Stimulated activated CD8-positive, alpha-beta memory T cell treated with anti-CD3 and anti-CD28 coated beads, Interleukin-7, amount 100 ng/mL, for 48 hours (primary cell): Measurements from ENCODE around the gene SLC28A1.

ENCODE experiments used
- DNase-seq, 2 donors: peaks; one replicate each; pipeline ENCODE4 v3.0.0-alpha.2; 2020; ENCODE audit warnings: low read depth in 1 of 2; ENCODE audit errors: extremely low read depth in 1 of 2

The SLC28A1 gene

DNA sequence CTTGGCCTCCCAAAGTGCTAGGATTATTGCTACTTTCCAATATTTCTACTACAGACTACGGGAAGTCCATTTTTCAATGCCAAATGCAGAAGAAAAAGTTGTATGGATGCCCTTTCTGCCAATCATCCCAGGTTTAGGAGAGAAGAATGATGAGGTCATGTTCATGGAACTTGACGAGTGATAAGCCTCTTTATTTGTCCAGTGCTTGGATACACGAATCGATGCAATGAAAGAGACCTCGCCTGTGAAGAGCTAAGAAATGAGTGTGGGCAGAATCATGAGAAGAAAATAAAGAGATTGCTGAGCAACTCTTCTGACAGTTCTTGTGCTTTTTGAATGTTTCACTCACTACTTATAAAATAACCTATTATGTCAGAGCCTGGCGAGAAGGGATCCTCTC, 996 bp upstream of the SLC28A1 start:
- DNase-seq = no peak

DNA sequence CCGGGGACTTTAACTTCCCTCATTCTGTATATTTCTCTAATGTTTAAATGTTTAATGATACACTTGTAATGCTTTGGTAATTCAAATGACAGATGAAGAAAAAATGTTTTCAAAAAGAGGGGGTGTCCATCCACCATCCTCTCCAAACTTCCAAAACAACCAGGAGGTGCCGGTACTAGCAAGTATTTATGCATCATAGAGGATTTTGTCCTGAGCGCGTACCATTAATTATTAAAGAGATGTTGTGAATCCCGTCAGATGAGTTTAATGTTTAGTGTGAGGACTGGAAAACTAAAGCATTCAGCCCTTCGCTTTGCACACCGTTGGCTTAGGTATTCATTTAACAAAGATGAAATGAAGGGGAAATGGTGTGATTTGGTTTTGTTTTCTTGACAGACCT, 1.3 kb downstream of the SLC28A1 start:
- DNase-seq = no peak

DNA sequence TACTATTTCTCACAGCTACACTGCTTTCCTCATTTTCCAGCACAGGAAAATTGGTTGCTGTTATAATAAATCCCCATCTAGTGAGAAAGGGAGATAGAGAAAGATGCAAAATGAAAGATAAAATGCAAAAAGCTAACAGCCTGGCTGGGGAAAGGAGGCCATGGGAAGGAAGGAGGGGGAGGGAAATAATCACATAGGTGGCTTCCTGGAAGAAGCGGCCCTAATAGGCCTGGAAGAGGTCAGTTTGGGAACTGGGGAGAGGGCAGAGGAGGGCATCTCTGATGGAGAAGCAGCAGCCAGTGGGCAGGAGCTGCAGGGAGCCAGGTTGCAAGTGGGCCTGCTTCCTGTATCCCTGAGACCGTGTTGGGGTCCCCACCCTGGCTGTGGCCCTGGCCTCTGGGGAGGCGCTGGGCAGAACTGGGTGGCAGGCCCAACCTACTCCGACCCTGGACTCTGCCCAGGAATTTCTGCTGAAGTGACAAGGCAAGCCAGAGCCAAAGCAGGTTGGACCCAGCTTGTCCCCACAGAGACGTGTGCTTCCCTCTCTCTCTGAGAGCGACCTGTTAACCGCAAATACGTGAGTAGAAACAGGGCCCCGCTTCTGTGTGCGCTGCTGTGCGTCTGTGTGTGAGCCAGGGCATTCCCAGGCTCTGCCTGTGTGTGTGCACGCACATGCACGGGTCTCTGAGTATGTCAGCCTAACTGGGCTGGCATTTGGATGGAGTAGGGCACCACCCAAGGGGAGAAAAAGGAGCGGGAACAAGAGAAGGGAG, 1.9 kb downstream of the SLC28A1 start:
- DNase-seq = no peak

DNA sequence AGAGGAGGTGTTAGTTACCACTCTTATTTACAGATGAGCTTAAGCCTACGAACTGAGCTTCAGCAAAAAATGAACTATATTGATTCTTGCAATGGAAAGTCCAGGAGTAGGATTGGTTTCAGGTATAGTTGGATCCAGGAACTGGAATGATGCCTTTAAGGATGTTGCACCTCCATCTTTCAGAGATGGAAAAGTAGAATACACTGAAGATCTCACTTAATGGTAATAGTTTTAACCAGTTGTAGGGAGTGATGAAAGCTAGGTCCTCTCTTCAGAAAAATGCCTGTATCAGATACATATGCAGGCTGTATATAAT, 2.5 kb downstream of the SLC28A1 start:
- no peak for DNase-seq

DNA sequence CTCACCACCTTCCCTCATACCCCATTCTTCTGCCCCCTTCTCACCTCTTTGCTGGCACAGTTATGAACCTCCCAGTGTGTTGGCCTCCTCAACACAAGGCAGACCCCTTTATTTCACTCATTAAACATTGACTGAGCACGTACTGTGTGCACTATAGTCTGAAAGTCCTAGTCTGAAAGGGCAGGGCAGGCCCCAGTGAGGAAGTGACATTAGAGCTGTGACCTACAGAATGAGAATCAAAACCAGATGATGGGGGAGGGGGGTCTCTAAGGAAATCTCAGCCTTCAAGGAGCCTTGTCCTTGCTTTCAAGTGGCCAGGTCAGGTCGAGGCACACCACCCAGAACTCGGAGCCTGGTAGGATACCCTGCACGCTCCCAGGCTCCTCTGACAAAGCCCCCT, 3.5 kb downstream of the SLC28A1 start:
- no peak for DNase-seq

DNA sequence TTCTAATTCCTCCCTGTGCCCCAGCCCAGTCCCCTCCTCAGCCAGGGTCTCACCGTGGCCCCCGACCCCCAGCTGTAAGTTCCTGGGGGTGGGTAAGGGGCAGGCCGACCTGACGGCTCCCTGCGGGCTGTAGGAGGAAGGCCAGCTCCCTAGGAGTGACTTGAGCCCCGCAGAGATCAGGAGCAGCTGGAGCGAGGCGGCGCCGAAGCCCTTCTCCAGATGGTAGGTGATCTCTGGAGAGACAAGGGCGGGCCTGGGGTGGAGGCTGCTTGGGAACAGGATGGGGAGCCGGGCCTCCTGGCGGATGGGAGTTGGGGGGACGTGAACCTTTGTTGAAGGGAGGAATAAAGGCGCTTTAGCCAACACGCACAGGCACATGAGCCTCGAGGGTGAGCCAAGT, 4.2 kb downstream of the SLC28A1 start:
- no peak for DNase-seq

DNA sequence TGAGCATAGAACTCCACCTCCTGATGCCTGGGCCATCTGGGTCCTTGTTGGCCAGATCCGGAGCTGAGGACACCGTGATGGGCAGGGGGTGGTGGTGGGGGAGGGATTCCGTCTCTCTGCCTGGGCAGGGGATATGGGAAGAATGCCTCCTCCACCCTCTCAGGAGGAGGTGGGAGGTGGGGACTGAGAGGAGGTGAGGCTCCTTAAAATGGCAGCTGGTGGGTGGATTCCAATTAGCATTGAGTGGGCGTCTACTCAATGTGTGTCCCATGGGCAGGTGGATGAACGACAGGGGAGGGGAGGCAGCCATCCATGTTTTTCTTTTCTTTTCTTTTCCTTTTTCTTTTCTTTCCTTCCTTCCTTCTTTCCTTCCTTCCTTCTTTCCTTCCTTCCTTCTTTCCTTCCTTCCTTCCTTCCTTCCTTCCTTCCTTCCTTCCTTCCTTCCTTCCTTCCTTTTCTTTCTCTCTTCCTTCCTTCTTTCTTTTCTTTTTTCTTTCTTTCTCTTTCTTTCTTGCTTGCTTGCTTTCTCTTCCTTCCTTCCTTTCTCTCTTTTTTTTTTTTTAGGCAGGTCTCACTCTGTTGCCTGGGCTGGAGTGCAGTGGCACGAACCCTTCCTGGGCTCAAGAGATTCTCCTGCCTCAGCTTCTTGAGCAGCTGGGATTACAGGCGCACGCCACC, 5.0 kb downstream of the SLC28A1 start:
- no peak for DNase-seq

DNA sequence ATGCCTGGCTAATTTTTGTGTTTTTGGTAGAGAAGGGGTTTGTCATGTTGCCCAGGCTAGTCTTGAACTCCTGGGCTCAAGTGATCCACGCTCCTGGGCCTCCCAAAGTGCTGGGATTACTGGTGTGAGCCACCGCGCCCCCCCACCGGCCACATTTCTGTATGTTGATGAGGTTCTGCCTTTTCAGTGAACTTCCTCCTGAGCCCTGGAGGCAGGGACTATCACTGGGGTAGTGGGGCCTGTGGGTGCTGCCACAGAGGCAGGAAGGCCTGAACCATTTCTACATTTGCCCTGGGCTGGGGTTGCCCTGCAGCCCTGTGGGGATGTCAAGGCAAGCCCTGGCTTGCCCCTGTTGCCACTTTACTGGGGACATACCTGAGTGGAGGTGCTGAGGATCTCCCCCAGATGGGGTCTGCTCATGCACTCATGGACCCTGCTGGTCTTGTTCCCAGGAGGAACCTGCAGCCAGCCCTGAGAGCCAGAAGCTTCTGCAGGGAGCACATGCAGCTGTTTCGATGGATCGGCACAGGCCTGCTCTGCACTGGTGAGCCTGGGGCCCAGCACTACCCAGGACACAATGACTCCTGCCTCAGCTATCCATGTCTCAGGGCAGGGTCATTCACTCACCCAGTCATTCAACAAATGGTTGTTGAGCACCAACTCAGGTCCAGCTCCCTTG, 5.7 kb downstream of the SLC28A1 start:
- no peak for DNase-seq

DNA sequence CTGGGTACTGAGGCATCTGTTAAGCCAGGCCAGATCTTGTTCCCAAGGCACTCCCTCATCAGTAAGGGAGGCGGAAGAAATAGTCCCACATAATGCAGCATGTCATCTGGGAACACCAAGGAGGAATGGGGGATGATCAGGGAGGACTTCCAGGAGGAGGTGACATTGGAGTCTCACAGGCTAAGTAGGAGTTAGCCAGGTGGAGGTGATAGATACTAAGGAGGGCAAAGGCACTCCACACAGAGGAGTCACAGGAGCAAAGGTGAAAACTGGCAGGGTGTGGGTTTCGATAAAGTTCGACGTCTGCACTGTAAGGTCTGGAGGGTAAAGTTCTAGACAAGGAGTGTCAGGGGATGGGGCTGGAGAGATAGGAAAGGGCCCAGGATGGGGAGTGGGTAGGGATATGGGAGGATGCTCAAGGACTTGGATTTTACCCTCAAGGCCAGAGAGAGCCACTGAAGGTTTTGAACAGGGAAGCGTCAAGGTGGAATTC, 6.3 kb downstream of the SLC28A1 start:
- DNase-seq = no peak

DNA sequence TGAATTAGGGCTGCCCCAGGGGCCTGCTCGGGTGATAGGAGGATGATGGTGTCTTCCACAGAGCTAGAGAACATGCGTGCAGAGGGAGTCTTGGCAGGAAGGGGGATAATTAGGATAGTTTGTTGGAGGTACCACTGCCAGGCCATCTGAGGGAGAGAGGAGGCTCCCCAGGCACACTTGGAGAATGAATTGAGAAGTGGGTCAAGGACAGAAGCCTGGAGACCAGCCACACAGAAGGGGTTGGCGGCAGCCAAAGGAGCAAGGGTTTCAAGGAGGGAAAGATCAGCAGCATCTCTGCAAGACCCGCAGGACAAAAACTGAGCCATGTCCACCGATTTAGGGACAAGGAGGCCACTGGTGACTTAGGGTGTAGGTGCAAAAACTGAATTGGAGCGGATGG, 6.9 kb downstream of the SLC28A1 start:
- no peak for DNase-seq

DNA sequence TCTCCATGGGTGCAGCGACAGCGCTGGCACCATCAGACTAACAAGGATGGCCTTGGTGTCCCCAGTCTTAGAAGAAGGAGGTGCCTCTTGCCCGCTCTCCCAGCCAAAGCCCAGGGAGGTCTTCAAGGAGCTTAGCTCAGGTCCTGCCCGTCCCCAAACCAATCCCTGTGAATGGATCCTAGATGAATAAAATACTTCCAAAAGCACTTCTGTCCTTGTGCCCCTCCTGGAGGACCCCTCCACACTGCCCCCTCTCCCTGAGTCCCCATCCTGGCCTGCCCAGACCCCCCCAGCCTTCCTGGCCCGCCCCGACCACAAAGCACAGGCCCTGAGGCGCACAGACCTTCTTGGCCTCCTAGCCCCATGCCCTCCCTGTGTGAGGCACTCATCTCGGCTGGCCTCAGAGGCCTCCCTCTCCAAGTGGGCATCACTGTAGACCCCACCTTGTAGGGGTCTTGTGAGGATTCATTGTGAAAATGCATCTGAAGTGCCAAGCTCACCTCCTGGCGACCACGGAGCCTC, 8.4 kb downstream of the SLC28A1 start:
- no peak for DNase-seq

DNA sequence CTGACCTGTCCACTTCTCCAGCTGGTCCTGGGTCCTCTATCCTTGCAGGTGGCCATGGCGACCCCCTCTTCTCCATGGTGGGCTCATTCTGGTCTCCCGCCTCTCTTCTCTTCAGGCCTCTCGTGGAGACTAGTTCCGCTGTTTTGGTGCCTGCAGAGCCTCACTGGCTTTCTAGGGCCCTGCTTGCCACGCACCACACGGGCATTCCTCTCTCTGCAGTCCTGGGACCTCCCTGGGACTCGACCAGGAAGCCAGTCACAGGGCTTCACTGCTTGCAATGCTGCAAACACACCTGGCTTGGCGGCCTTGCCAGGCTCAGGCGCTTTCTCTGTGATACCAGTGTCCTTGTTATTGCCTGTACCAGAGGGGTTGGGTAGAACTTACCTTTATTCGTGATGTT, 9.1 kb downstream of the SLC28A1 start:
- no peak for DNase-seq

DNA sequence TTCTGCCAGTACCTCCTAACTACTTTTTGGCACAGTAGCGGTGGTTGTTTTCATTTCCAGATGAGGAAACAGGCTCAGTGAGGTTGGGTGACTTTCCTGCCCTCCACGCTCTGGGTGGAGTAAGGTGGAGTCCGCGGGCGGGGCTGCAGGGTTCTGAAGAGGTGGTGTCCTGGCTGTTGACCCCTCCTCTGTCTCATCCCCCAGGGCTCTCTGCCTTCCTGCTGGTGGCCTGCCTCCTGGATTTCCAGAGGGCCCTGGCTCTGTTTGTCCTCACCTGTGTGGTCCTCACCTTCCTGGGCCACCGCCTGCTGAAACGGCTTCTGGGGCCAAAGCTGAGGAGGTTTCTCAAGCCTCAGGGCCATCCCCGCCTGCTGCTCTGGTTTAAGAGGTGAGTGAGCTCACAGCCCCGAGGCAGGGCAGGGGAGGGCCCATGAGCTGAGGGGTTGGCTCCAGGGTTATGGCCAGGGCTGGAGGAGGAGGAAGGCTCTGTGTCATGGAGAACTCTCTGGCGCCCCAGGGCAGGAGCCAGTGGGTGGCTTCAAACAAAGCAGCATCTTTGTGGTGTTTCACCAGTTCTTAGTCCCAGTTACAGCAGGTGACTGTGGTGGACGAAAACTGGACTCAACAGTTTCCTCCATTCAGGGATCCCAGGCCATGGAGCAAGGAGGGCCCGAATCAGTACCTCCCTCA, 10.4 kb downstream of the SLC28A1 start:
- no peak for DNase-seq

DNA sequence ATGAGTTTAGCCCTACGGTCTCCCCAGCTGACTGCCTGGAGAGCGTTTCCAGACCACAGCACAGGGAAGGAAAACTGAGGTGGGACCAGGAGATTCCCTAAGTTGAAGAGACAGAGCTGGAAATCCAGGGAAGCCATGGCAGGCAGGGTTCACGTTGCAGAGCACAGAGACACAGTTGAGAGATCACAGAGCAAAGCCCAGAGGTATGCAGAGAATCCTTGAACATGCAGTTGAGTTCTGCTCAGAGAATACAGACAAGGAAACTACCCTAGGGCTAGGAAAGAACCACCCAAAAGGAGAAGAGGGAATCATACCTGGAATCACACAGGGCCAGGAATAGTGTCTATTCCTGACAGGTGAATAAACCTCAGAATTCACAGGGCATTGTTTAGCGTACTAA, 14.3 kb downstream of the SLC28A1 start:
- no peak for DNase-seq

DNA sequence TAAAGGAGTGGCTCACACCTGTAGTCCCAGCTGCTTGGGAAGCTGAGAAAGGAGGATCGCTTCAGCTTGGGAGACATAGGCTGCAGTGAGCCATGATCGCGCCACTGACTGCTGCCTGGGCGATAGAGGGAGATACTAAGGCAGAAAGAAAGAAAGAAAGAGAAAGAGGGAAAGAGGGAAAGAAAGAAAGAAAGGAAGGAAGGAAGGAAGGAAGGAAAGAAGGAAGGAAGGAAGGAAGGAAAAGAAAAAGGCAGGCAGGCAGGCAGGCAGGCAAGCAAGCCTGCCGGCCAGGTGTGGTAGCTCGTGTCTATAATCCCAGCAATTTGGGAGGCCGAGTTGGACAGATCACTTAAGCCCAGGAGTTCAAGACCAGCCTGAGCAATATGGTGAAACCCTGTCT, 15.3 kb downstream of the SLC28A1 start:
- no peak for DNase-seq

DNA sequence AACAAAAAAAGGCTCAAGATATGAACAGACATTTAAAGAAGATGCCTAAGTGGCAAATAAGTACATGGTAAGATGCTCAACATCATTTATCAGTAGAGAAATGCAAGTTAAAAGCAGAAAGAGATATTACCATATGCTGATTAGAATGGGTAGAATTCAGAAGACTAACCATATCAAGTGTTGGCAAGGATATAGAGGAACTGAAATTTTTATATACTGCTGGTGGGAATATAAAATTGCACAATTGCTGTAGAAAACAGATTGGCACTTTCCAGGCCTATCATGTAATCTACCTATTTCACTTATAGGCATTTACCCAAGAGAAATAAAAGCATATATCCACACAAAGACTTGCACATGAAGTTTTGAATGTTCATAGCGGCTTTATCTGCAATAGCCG, 17.1 kb downstream of the SLC28A1 start:
- DNase-seq = no peak

DNA sequence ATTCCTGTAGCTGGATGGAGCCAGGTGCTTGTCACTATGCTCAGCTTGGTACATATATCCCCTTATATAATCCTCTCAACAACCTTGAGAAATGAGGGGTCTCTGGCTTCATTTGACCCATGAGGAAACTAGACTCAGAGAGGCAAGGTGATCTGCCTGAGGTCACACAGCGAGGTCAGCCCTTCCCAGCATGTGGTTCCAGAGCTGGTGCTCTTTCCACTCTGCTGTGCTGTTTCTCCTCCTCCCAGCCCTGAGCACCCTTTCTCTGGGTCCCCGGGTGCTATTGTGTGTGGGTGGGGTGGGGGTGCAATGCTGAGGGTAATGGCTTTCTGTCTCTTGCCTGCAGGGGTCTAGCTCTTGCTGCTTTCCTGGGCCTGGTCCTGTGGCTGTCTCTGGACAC, 19.3 kb downstream of the SLC28A1 start:
- DNase-seq = no peak

DNA sequence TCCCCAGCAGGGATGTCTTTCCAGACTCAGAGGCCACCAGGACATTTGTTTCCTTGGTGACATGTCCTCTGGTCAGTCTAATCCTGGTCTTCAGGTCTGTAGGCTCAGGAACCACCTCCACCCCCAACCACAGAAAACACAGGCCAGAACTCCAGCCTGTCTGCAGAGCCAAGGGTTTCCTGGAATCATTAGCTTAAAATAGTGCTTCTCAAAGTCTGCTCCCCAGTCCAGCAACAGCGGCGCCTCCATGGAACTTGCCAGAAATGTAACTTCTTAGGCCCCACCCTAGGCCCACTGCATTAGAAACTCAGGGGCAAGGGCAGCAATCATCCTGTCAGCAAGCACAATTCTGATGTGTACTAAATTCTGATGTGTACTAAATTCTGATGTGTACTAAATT, 20.0 kb downstream of the SLC28A1 start:
- DNase-seq = no peak

DNA sequence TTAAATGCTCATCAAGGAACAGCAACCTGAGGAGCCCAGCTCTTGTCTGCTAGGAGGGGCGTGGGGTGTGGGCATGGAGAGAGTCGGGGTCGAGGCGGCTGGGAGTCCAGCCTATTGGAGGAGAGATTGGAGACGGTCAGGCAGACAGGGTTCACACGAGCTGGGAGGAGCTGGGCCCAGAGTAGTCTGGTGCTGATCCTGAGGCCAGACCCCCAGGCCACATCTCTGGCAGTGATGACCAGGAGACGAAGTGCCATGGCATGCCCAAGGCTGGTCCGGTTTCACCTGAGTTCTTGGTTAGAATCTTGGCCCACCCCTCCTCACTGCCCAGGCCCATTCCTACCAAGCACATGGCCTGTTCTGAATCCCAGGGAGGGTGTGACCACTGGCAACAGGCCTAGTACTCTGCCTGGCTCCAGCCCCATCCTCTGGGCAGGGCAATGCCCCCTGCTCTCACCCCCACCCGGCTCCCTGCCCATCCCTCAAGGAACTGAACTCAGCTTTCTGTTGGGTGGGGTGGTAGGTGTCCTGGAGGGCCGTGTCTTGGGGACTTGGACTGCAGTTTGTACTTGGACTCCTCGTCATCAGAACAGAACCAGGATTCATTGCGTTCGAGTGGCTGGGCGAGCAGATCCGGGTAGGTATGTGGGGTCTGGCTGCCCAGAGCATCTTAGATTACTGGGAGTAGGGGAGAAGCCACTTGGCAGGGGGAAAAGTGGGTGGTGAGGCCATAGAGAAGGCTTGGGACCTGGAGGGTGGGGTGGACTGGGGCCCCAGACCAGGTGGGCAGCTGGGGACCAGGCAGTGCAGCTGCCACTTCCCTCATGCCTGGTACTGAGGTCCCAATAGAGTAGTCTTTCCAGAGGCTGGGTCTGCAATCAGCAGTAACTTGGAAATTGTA, 20.8 kb downstream of the SLC28A1 start:
- no peak for DNase-seq

DNA sequence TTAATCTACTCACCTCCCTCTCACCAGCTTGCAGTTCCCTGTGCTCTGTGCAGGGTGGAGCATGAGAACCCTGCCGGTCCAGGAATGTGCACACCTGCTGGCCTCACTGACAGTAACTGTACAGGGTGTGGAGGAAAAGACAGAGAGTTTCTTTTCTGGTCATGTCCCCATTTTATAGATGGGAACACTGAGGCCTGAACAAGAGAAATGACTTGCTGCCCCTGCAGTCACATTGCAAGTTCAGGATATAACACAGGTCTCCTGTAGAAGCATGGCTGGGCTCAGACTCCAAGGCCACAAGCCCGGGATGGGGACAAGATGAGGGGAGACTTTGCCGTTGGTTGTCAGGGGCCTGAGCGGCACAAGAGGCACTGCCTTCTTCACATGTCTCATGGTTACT, 23.3 kb downstream of the SLC28A1 start:
- DNase-seq = no peak
